H1 (cell line): ENCODE measurements around the gene WWC2. TPM values are rescaled to one million over a fixed set of nuclear protein-coding genes. Genes with fewer than 3 reads are reported as not detected.

Experiments
- CTCF ChIA-PET: fragments of 300-600 bp; sonication (Branson Sonifier 250); formaldehyde crosslinking; loops from one replicate; lab custom pipeline; 2021; ENCODE audit not compliant: partially characterized antibody; lab: Charles Lee
- POLR2A ChIA-PET: fragments of 300-600 bp; sonication (Branson Sonifier 250); formaldehyde crosslinking; loops from one replicate; lab custom pipeline; 2021; ENCODE audit warnings: inconsistent platforms; ENCODE audit not compliant: partially characterized antibody; lab: Charles Lee
- DNase-seq, 2 experiments: peaks; one replicate each; pipeline versions ENCODE4 v3.0.0 to v3.0.0-alpha.2; 2010 to 2022; ENCODE audit warnings: low spot score in 2 of 2, low read depth in 1 of 2, mixed read lengths in 1 of 2
- FAIRE-seq: peaks from 2 replicates; lab custom pipeline; 2011; peaks lifted over from hg19 to GRCh38; lab: Jason Lieb, UNC
- H2AFZ ChIP-seq: 2 replicates; pipeline ENCODE4 v1.8.1; 2012; ENCODE audit warnings: low read length, inconsistent platforms
- H2AK5ac ChIP-seq: 2 replicates; pipeline ENCODE4 v1.6.1; 2013; ENCODE audit warnings: low read depth, low read length
- H2BK120ac ChIP-seq: replicated peaks from 2 replicates; pipeline ENCODE3; 2013; ENCODE audit warnings: low read depth, low read length, inconsistent platforms
- H2BK12ac ChIP-seq: 2 replicates; pipeline ENCODE4 v1.6.1; 2013; ENCODE audit warnings: low read depth, low read length
- H2BK15ac ChIP-seq: 2 replicates; pipeline ENCODE4 v1.6.1; 2013; ENCODE audit warnings: low read length
- H2BK20ac ChIP-seq: 2 replicates; pipeline ENCODE4 v1.6.1; 2013; ENCODE audit warnings: low read length
- H2BK5ac ChIP-seq: 2 replicates; pipeline ENCODE4 v1.6.1; 2013; ENCODE audit warnings: low read depth, low read length
- H3K14ac ChIP-seq: 2 replicates; pipeline ENCODE4 v1.6.1; 2013; ENCODE audit warnings: inconsistent platforms; ENCODE audit not compliant: insufficient read length
- H3K18ac ChIP-seq: 2 replicates; pipeline ENCODE4 v1.6.1; 2013; ENCODE audit warnings: low read length; ENCODE audit errors: extremely low read depth
- H3K23ac ChIP-seq: 2 replicates; pipeline ENCODE4 v1.6.1; 2013; ENCODE audit warnings: inconsistent platforms; ENCODE audit not compliant: insufficient read length
- H3K23me2 ChIP-seq: 2 replicates; pipeline ENCODE4 v1.6.1; 2013; ENCODE audit warnings: low read depth, low read length
- H3K27ac ChIP-seq: 2 replicates; pipeline ENCODE4 v1.6.1; 2011; ENCODE audit warnings: low read depth, low read length, inconsistent platforms
- H3K27me3 ChIP-seq, 4 experiments: replicated peaks in 1 of 4; 1 replicate in 1 of 4; 2 replicates in 3 of 4; pipeline versions ENCODE4 v1.6.1 to v1.8.1; 2011 to 2013; ENCODE audit warnings: low read length in 3 of 4, mild to moderate bottlenecking in 3 of 4, inconsistent platforms in 2 of 4, mixed read lengths in 2 of 4, moderate library complexity in 1 of 4; ENCODE audit not compliant: control insufficient read depth in 3 of 4, insufficient read depth in 3 of 4; ENCODE audit errors: extremely low read depth in 1 of 4
- H3K36me3 ChIP-seq, 4 experiments: 2 replicates each; pipeline versions ENCODE4 v1.6.1 to v1.8.1; 2011 to 2013; ENCODE audit warnings: mild to moderate bottlenecking in 4 of 4, low read length in 3 of 4, moderate library complexity in 2 of 4, control low read depth in 1 of 4, inconsistent platforms in 1 of 4; ENCODE audit not compliant: insufficient read depth in 4 of 4, control insufficient read depth in 2 of 4
- H3K4ac ChIP-seq: replicated peaks from 2 replicates; pipeline ENCODE3; 2013; ENCODE audit warnings: low read length, low read depth, mixed read lengths, inconsistent platforms; ENCODE audit not compliant: insufficient read length
- H3K4me1 ChIP-seq, 4 experiments: replicated peaks in 1 of 4; 1 replicate in 1 of 4; 2 replicates in 3 of 4; pipeline versions ENCODE4 v1.6.1 to v1.8.1; 2011 to 2013; ENCODE audit warnings: low read length in 3 of 4, inconsistent platforms in 2 of 4, mixed read lengths in 1 of 4; ENCODE audit not compliant: insufficient read depth in 4 of 4, control insufficient read depth in 3 of 4
- H3K4me2 ChIP-seq, 2 experiments: 2 replicates each; pipeline versions ENCODE4 v1.6.1 to v1.8.1; 2011 to 2013; ENCODE audit warnings: low read depth in 2 of 2, low read length in 2 of 2, control low read depth in 1 of 2, inconsistent platforms in 1 of 2, mild to moderate bottlenecking in 1 of 2; ENCODE audit not compliant: insufficient read depth in 1 of 2
- H3K4me3 ChIP-seq, 4 experiments: fragments of 200-600, 300-600 bp in 1 of 4; sonication (generic), shearing (Covaris generic), sonication (Bioruptor Twin) in 1 of 4; 2 replicates each; pipeline versions ENCODE4 v1.5.1 to v1.8.1; 2011 to 2016; ENCODE audit warnings: low read length in 4 of 4, low read depth in 3 of 4, control low read depth in 2 of 4, inconsistent platforms in 2 of 4, mild to moderate bottlenecking in 2 of 4, mixed read lengths in 1 of 4, moderate library complexity in 1 of 4; ENCODE audit not compliant: insufficient read depth in 2 of 4; ENCODE audit errors: extremely low read depth in 1 of 4
- H3K56ac ChIP-seq: replicated peaks from 2 replicates; pipeline ENCODE3; 2013; ENCODE audit warnings: low read depth, mild to moderate bottlenecking, mixed read lengths, low read length, inconsistent platforms; ENCODE audit not compliant: insufficient read length
- H3K79me1 ChIP-seq: 2 replicates; pipeline ENCODE4 v1.6.1; 2013; ENCODE audit warnings: low read depth, low read length, control low read depth
- H3K79me2 ChIP-seq, 2 experiments: 2 replicates each; pipeline versions ENCODE4 v1.6.1 to v1.8.1; 2012 to 2013; ENCODE audit warnings: low read length in 2 of 2, mild to moderate bottlenecking in 2 of 2, inconsistent platforms in 1 of 2; ENCODE audit not compliant: insufficient read depth in 2 of 2, control insufficient read depth in 1 of 2
- H3K9ac ChIP-seq, 4 experiments: replicated peaks in 1 of 4; 1 replicate in 1 of 4; 2 replicates in 3 of 4; pipeline versions ENCODE4 v1.6.1 to v1.8.1; 2011 to 2013; ENCODE audit warnings: low read depth in 3 of 4, low read length in 3 of 4, control low read depth in 2 of 4, mild to moderate bottlenecking in 2 of 4, moderate library complexity in 2 of 4, inconsistent platforms in 1 of 4; ENCODE audit errors: extremely low read depth in 1 of 4
- H3K9me3 ChIP-seq, 2 experiments: 2 replicates each; pipeline versions ENCODE4 v1.6.1 to v1.8.1; 2012 to 2013; ENCODE audit warnings: mild to moderate bottlenecking in 2 of 2, moderate library complexity in 2 of 2, control low read depth in 1 of 2, inconsistent platforms in 1 of 2, low read depth in 1 of 2, low read length in 1 of 2, mixed read lengths in 1 of 2; ENCODE audit not compliant: insufficient read depth in 2 of 2
- H4K20me1 ChIP-seq, 2 experiments: replicated peaks in 1 of 2; 2 replicates each; pipeline versions ENCODE3 to v1.8.1; 2011 to 2013; ENCODE audit warnings: inconsistent platforms in 2 of 2, low read length in 2 of 2, mild to moderate bottlenecking in 1 of 2; ENCODE audit not compliant: insufficient read depth in 2 of 2, control insufficient read depth in 1 of 2
- H4K5ac ChIP-seq: 2 replicates; pipeline ENCODE4 v1.6.1; 2013; ENCODE audit warnings: low read length, low read depth, mixed read lengths, inconsistent platforms; ENCODE audit not compliant: insufficient read length
- H4K8ac ChIP-seq: 2 replicates; pipeline ENCODE4 v1.8.0; 2013; ENCODE audit warnings: mild to moderate bottlenecking, moderate library complexity, low read length, inconsistent platforms; ENCODE audit not compliant: insufficient read depth; ENCODE audit errors: extremely low read depth
- H4K91ac ChIP-seq: replicated peaks from 2 replicates; pipeline ENCODE3; 2013; ENCODE audit warnings: low read length, mixed read lengths, inconsistent platforms; ENCODE audit not compliant: insufficient read length
- BCL11A ChIP-seq, 2 experiments: IDR thresholded peaks; one replicate each; pipeline ENCODE4 v1.6.1; 2011; ENCODE audit warnings: low read depth in 2 of 2, low read length in 2 of 2, mild to moderate bottlenecking in 2 of 2
- CHD2 ChIP-seq: IDR thresholded peaks from 2 replicates; pipeline ENCODE4 v1.6.1; 2012; ENCODE audit warnings: low read length, improper control_type of control experiment
- KDM5A ChIP-seq: fragments of 200-600 bp; IDR thresholded peaks from 2 replicates; pipeline ENCODE4 v1.7.1; 2012; ENCODE audit warnings: mild to moderate bottlenecking, low read length, inconsistent platforms, mixed read lengths
- PHF8 ChIP-seq: fragments of 200-600 bp; sonication (generic); conservative IDR thresholded peaks from 2 replicates; pipeline ENCODE4 v1.7.1; 2012; ENCODE audit warnings: low read depth, mild to moderate bottlenecking, inconsistent platforms, low read length, moderate library complexity
- SIN3A ChIP-seq, 2 experiments: IDR thresholded peaks in 1 of 2; conservative IDR thresholded peaks in 1 of 2; 2 replicates each; pipeline ENCODE4 v1.6.1; 2011 to 2012; ENCODE audit warnings: low read length in 2 of 2, improper control_type of control experiment in 1 of 2, low read depth in 1 of 2, mild to moderate bottlenecking in 1 of 2
- SRF ChIP-seq: IDR thresholded peaks from 2 replicates; pipeline ENCODE4 v1.6.1; 2011; ENCODE audit warnings: mild to moderate bottlenecking, low read depth, low read length, moderate library complexity
- SUZ12 ChIP-seq: fragments of 200-600 bp; sonication (generic); IDR thresholded peaks from 2 replicates; pipeline ENCODE4 v1.6.1; 2012; ENCODE audit warnings: mild to moderate bottlenecking, inconsistent platforms, low read length, moderate library complexity, mixed read lengths
- TBP ChIP-seq: IDR thresholded peaks from 2 replicates; pipeline ENCODE4 v1.6.1; 2011; ENCODE audit warnings: low read depth, low read length, improper control_type of control experiment
- TCF12 ChIP-seq: IDR thresholded peaks from 2 replicates; pipeline ENCODE4 v1.6.1; 2011; ENCODE audit warnings: low read depth, mild to moderate bottlenecking, low read length
- WGBS, 2 experiments: shearing (Covaris generic) in 1 of 2; methylation state at CpG; one replicate each; pipeline versions ENCODE4 v1.1.6 to v1.1.7; 2013 to 2015; ENCODE audit warnings: low lambda C conversion rate in 2 of 2, mixed read lengths in 2 of 2, inconsistent platforms in 1 of 2, low coverage in 1 of 2, missing lambda C conversion rate in 1 of 2; ENCODE audit not compliant: insufficient replicate concordance in 2 of 2, insufficient coverage in 1 of 2, insufficient read length in 1 of 2; ENCODE audit errors: extremely low coverage in 1 of 2, missing lambda C conversion rate in 1 of 2; 5-methylcytosine and 5-hydroxymethylcytosine counted together
- polyA plus RNA-seq, 7 experiments: library from polyadenylated mRNA; depleted of rRNA in 3 of 7; stranded (reverse) in 5 of 7; unstranded in 2 of 7; fragments of >200 nt in 5 of 7; fragments of 200-250 nt in 2 of 7; gene quantifications; 1 replicate in 5 of 7; 2 replicates in 1 of 7; 4 replicates in 1 of 7; pipeline versions ENCODE4 v1.2.1 to v1.2.3, GENCODE V29; 2011 to 2013; ENCODE audit warnings: missing spikeins in 2 of 7, mixed read lengths in 2 of 7
- total RNA-seq: library from RNA; stranded (reverse); fragmentation: NEBNext Ultra II Directional; extraction: Animal tissue kit (Norgen Biotek cat#: 25700); gene quantifications from 2 replicates; pipeline ENCODE4 v1.2.1, GENCODE V29; 2021

The WWC2 gene
- total and polyA plus RNA-seq, 2 of the 8 experiments (the other 6 are each of a cell fraction or from before 2014, with no cell fraction given) = 17.6 to 135 TPM

DNA sequence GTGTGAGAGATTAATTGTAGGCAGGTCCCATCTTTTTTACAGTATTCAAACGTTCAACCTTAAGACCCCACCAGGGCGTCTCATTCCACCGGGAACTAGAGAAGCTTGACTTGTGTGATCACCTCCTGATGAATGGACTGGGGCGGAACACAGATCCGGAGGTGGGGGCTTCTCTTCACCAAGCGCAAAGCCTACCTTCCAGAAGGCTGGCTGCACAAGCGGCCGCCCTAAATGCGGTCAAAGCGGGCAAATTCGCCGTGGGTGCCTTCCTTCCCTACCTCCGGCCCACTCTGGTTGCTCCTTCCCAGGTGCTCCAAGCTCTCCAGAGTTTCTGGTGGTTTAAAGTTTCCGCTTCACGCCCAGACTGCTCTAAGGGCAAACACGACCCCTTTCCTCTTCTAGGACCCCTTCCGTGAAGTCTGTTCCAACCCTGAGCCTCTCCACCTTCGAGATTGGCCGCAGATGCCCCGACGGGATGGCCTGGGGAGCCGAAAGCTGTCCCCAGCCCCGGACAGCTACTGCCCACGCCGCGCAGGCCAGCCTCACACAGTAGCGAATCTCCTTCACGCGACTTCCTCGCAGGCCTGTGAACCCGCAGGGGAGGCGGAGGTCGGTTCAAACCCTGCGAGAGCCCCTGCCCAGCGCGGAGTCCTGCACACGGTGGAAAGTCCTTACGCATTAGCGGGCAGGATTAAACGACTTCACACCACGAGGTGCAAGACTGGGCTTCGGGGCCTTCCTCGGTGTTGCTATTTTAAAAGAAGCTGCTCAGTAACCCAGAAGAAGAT is 1.6 kb upstream of the WWC2 start:
- Histone ChIP-seq H3K23me2 (peaks cover 14% of the 10 kb centered on the region), H2AFZ (peak overlapping the region; percentile 66; the same call in 1 of the 2 replicates), H3K4me2 (peak overlapping the region; percentile 97 to 99), H2BK120ac (peak overlapping the region; percentile 92), H3K9me3 (no peaks in the 10 kb centered on the region), H3K4me3 (peak overlapping the region; percentile 66 to 98 (median 78)), H3K27ac (peak overlapping the region; percentile 39; the same call in 1 of the 2 replicates), H3K79me2 (peaks cover 13 to 32% of the 10 kb centered on the region in 2 experiments), H4K20me1 (peaks cover 5 to 8% of the 10 kb centered on the region in 2 experiments), H2AK5ac (no peak overlapping the region), H3K4ac (peak overlapping the region; percentile 36), H2BK5ac (peak overlapping the region; percentile 94; the same call in 1 of the 2 replicates), H3K56ac (peak overlapping the region; percentile 85), H2BK12ac (peak overlapping the region; percentile 97), H3K14ac (peak overlapping the region; percentile 61), H3K36me3 (no peaks in the 10 kb centered on the region), H2BK15ac (no peak overlapping the region; the same call in 1 of the 2 replicates), H3K9ac (peak overlapping the region; percentile 76 to 94 (median 78)), H4K5ac (peak overlapping the region; percentile 24), H3K4me1 (peaks cover 0 to 15% (median 9%) of the 10 kb centered on the region in 4 experiments; a peak in 6 of 7 replicates), H4K8ac (peak overlapping the region; percentile 96), H2BK20ac (no peak overlapping the region), H3K23ac (no peak overlapping the region), H3K79me1 (no peaks in the 10 kb centered on the region), H3K18ac (peak overlapping the region; percentile 76), H3K27me3 (no peaks in the 10 kb centered on the region; a peak in 1 of 7 replicates), H4K91ac (peak overlapping the region; percentile 96)
- FAIRE-seq (peak; percentile 45), DNase-seq (peak in 1 of 2 experiments; percentile 78)
- 3% methylated on average over 41 of the region's 43 CpGs; no CpG with 5 or more reads in 1 of the 2 experiments for WGBS, 2 experiments
- POLR2A ChIA-PET = interaction anchor here (0.6 to 5.5 kb wide), 34 partner anchors 9 to 1020 kb away, joined by 3 to 103 read pairs (median 8); no protein-coding TSS in a partner anchor
- CTCF ChIA-PET = interaction anchor here (0.6 to 3.9 kb wide), 16 partner anchors 13 to 302 kb away, joined by 3 to 24 read pairs (median 4); no protein-coding TSS in a partner anchor
- no peak for TF ChIP-seq BCL11A (IDR thresholded peaks at IDR 0.05; ENCODE audit: low read depth in 2 of 2, low read length in 2 of 2)
- no peak for TF ChIP-seq TCF12
- no peak for TF ChIP-seq SRF
- no peak for TF ChIP-seq CHD2
- TF ChIP-seq PHF8 = no peak
- 0 out of 2 replicates have a peak, but pooled peaks have one; percentile 12 for TF ChIP-seq TBP
- TF ChIP-seq KDM5A = no peak
- peak; percentile 40; the same call in 1 of the 2 replicates for TF ChIP-seq SUZ12
- TF ChIP-seq SIN3A (conservative IDR thresholded peaks at IDR 0.05 in 1 of 2, IDR thresholded peaks at IDR 0.05 in 1 of 2; ENCODE audit: low read depth in 1 of 2, low read length in 2 of 2) = no peak
